ENCODE measurements around the gene BHLHE23. TPM values are rescaled to one million over a fixed set of nuclear protein-coding genes. Genes with fewer than 3 reads are reported as not detected.

The BHLHE23 gene
- total RNA-seq, 4 donors from 2014 or later, result not detected

DNA sequence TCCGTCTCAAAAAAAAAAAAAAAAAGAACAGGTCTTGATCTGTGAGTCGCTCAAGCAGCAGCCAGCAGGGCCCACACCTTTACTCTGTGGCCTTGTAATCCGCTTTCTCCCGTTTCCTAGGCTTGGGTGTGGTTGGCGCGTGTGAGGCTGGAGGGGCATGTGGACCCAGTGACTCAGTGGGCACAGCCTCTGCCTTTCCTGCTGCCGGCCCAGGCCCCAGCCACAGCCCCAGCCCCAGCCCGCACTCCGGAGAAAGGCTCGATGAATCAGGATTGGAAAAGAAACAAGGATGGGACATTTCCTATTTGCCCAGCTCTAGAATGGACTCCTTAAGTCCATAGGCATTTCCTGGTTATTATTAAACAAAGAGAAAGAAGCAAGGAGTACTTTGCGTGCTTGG is 4.3 kb downstream of the BHLHE23 start:
- ATAC-seq (ENCODE audit: low FRiP score) (no peak), DNase-seq (ENCODE audit: low spot score) (no peak)
- TF ChIP-seq, protein P1, sequence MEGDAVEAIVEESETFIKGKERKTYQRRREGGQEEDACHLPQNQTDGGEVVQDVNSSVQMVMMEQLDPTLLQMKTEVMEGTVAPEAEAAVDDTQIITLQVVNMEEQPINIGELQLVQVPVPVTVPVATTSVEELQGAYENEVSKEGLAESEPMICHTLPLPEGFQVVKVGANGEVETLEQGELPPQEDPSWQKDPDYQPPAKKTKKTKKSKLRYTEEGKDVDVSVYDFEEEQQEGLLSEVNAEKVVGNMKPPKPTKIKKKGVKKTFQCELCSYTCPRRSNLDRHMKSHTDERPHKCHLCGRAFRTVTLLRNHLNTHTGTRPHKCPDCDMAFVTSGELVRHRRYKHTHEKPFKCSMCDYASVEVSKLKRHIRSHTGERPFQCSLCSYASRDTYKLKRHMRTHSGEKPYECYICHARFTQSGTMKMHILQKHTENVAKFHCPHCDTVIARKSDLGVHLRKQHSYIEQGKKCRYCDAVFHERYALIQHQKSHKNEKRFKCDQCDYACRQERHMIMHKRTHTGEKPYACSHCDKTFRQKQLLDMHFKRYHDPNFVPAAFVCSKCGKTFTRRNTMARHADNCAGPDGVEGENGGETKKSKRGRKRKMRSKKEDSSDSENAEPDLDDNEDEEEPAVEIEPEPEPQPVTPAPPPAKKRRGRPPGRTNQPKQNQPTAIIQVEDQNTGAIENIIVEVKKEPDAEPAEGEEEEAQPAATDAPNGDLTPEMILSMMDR (IDR thresholded peaks at IDR 0.05), result no peak

DNA sequence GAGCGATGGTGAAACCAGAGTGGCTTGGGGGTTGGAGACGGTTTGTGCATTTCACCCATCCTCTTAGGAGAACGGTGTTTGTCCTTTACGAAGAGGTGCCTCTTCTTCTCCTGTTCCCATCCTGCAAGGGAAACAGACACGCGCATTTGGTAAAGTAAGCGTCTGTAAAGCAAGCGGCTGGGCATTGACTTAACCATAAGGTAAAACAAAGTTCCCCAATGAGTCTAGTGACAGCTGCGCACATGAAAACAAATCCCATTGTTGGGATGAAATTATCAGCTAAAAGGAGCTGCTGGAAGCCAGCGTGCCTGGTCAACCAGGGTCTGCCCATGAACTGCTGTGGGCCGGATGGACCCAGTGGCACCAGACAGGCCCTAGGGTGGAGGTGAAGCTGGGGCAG is 5.8 kb downstream of the BHLHE23 start:
- no peak for DNase-seq (ENCODE audit: low spot score)
- TF ChIP-seq, protein P1 (IDR thresholded peaks at IDR 0.05), result no peak
- no peak for ATAC-seq (ENCODE audit: low FRiP score)

DNA sequence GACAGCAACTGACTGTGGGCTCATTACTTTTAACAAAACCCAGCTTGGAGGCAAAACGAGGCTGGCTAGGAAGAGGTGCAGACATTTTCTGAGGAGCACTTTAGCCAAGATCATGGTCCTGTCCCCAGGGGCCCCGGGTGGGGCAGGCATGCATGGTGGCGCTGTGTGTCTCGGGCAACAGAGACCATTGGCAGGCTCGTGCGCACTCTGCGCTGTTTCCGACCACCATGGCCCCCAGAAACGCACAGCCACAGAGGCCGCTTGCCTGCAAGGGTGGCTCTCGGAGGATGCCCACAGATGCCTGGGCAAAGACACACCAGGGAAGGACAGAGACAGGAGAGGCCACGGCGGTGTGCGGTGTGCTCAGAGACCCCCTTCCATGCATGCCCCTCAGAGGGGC is 6.7 kb downstream of the BHLHE23 start:
- ATAC-seq (ENCODE audit: low FRiP score) (no peak), DNase-seq (ENCODE audit: low spot score) (no peak)
- TF ChIP-seq, protein P1 (IDR thresholded peaks at IDR 0.05), result no peak

DNA sequence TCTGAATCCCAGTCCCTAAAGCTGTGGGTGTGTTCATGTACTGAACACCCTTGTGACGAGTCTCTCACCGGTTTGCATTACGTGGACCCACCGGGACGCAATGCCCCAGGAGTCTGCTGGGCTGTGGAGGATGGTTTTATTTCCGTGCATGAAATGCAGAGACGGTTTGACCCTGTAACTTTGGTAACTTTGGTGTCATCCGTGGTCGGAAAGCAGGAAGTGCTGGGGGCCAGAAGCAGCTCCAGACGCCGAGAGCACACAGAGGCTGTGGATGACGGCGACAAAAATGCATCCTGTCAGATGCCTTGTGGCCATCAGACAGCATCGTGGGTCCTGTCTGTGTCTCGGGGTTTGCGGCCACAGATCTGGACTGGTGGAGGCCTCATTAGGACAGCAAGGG is 7.2 kb downstream of the BHLHE23 start:
- DNase-seq (ENCODE audit: low spot score) (no peak), ATAC-seq (ENCODE audit: low FRiP score) (no peak)
- TF ChIP-seq, protein P1 (IDR thresholded peaks at IDR 0.05), result no peak

DNA sequence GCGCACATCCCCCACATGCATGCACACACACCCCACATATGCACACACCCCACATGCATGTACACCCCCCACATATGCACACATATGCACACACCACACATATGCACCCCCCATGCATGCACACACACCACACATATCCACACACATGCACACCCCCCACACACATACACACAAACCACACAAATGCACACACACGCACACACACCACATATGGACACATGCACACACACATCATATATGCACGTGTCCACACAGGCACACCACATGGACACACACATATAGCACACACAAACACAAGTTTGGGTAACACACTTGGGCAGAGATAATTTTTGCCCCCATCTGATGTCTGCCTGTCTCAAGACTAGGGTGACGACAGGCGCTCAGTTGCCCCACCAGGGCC is 8.3 kb downstream of the BHLHE23 start:
- DNase-seq (ENCODE audit: low spot score), result no peak
- TF ChIP-seq, protein P1 (IDR thresholded peaks at IDR 0.05), result no peak
- ATAC-seq (ENCODE audit: low FRiP score), result no peak

DNA sequence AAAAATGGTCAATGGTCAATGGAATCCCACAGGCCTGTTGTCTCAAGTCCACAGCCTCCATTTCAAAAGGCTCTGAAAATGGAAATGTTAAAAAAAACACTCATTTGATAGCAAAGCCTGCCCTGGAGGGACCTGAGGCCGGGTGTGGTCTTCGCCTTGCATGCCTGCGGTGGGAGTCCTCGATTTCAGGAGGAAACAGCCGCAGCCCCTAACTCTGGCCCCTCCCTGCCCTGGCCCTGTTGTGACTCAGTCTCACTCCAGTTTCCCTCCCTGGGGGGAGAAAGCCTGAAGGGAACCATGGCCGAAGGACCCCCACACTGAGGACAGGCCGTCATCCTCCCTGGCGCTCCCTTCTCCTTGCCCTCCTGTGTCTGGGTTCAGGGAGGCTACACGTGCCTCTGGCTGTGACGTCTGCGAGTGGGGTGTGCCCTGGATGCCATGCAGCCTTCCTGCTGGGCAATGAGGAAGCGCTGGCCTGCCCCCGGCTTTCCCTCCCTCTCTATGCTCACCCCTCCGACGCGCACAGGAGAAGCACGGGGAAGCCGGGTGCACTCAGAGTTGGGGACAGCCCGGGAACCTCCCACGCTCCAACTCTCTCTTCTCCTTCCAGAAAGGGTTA is 9.2 kb downstream of the BHLHE23 start:
- TF ChIP-seq, protein P1 (IDR thresholded peaks at IDR 0.05), result no peak
- DNase-seq (ENCODE audit: low spot score) (no peak), ATAC-seq (ENCODE audit: low FRiP score) (no peak)

DNA sequence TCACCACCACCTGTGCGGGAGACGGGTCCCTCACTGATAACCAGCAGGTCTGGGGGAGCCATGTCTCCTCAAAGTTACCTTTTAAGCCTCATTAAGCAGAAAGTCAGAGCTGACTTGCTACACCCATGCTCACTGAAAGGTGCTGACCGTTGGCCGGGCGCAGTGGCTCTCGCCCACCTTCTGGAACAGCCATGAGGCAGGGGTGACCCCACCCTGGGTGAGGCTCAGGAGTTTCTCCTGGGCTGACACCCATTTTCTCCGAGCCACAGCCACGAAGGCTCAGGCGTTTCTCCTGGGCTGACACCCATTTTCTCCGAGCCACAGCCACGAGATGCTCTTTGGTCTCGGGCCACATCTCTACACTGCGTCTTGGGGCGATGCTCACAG is 10.2 kb downstream of the BHLHE23 start:
- DNase-seq (ENCODE audit: low spot score) (no peak), ATAC-seq (ENCODE audit: low FRiP score) (no peak)
- TF ChIP-seq, protein P1 (IDR thresholded peaks at IDR 0.05), result no peak
